ENCODE data around the gene TLE3. TPM values are rescaled to one million over a fixed set of nuclear protein-coding genes. Genes with fewer than 3 reads are reported as not detected.

TLE3 gene
- polyA plus RNA-seq, 1 donor (not counting 4 experiments of a cell fraction or from before 2014, with no cell fraction given), result 8.3 TPM

DNA sequence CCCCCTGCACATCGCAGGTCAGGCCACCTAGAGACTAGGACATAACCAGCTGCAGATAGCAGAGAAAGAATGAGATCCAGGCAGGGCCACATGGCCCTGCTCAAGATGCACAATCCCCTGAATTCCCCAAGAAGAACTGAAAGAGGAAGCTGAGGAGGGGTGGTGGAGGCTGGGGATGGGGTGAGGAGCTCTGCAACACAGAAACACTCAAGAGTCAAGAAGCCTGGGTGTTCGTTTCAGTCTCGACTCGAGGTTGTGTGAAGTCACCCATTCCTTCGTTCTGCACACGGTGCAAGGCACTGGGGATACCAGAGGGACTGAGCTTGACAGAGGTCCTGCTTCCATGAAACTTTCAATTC lies 62.0 kb downstream of the TLE3 start:
- H3K36me3 ChIP-seq (ENCODE audit: control insufficient read depth in 2 of 2, extremely low read depth in 1 of 2, insufficient read depth in 2 of 2, low read length in 2 of 2), result no peaks in the 10 kb centered on the region
- H3K9ac ChIP-seq (ENCODE audit: control insufficient read depth, extremely low read depth, insufficient read depth, low read length), result no peak overlapping the region
- H3K4me3 ChIP-seq (ENCODE audit: control insufficient read depth in 2 of 3, extremely low read depth in 1 of 3, insufficient read depth in 2 of 3, low read depth in 1 of 3, low read length in 3 of 3), result no peak overlapping the region
- H3K27ac ChIP-seq (ENCODE audit: control insufficient read depth, insufficient read depth, low read length), result no peak overlapping the region
- no peaks in the 10 kb centered on the region for H3K9me3 ChIP-seq (ENCODE audit: control insufficient read depth, low read depth, low read length)
- H3K27me3 ChIP-seq (ENCODE audit: control insufficient read depth, extremely low read depth, insufficient read depth, low read length), result peaks cover 55% of the 10 kb centered on the region
- no peaks in the 10 kb centered on the region for H3K9me1 ChIP-seq (ENCODE audit: control insufficient read depth, extremely low read depth, insufficient read depth, low read length)
- peaks cover 17% of the 10 kb centered on the region for H3K4me1 ChIP-seq (ENCODE audit: control insufficient read depth, extremely low read depth, insufficient read depth, low read length)
- DNase-seq (ENCODE audit: low read depth, low spot score) (no peak), FAIRE-seq (no peak)
- H4K20me1 ChIP-seq (ENCODE audit: control insufficient read depth, extremely low read depth, insufficient read depth, low read length), result no peaks in the 10 kb centered on the region
- dilution Hi-C loops (cut with MboI; ENCODE audit: extremely low pct_ligation_motif_present, low sequenced_read_pairs), result no loop called here
- H3K79me2 ChIP-seq (ENCODE audit: control insufficient read depth, insufficient read depth, low read length), result no peaks in the 10 kb centered on the region
- H3K4me2 ChIP-seq (ENCODE audit: control insufficient read depth, extremely low read depth, insufficient read depth, low read depth, low read length), result no peak overlapping the region
- TF ChIP-seq, protein P1, sequence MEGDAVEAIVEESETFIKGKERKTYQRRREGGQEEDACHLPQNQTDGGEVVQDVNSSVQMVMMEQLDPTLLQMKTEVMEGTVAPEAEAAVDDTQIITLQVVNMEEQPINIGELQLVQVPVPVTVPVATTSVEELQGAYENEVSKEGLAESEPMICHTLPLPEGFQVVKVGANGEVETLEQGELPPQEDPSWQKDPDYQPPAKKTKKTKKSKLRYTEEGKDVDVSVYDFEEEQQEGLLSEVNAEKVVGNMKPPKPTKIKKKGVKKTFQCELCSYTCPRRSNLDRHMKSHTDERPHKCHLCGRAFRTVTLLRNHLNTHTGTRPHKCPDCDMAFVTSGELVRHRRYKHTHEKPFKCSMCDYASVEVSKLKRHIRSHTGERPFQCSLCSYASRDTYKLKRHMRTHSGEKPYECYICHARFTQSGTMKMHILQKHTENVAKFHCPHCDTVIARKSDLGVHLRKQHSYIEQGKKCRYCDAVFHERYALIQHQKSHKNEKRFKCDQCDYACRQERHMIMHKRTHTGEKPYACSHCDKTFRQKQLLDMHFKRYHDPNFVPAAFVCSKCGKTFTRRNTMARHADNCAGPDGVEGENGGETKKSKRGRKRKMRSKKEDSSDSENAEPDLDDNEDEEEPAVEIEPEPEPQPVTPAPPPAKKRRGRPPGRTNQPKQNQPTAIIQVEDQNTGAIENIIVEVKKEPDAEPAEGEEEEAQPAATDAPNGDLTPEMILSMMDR (optimal IDR thresholded peaks at IDR 0.05 in 1 of 3, IDR thresholded peaks at IDR 0.05 in 1 of 3, conservative IDR thresholded peaks at IDR 0.05 in 1 of 3; ENCODE audit: extremely low read depth in 1 of 3, insufficient read depth in 2 of 3, low read length in 3 of 3), result no peak
- no peak for TF ChIP-seq EZH2 (IDR thresholded peaks at IDR 0.05; ENCODE audit: low read length)
- H2AFZ ChIP-seq (ENCODE audit: control insufficient read depth, low read length), result no peak overlapping the region

DNA sequence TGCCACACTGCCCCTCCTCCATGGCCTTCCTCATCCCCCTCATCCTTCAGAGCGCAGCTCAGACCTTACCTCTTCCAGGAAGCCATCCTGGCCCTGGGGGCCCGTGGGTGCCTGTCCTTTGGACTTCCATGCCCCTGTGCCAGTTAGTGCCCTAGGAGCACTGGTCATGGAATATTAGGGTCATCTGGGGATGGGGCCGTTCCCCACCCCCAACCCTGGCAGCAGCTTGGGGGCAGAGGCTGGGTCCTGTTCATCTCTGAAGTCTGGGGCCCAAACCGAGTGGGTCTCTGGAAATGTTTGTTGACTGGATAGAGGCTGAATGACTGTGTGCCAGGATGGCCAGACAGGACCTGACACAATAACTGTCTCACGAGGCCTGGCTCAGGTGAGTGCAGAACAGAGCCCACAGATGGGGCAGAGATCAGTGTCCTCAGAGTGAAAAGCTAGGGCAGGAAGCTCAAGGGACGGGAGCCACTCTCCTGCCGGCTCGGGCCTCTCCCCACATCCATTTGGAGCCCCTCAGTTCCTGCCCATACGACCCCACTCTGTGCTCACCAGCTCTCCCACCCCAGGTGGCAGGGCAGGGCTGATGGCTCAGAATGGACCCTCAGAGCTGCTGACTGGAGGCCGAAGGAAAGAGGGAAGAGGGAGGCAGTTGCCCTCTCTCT lies 62.5 kb downstream of the TLE3 start:
- Histone ChIP-seq H3K9me3 (ENCODE audit: control insufficient read depth, low read depth, low read length) (no peaks in the 10 kb centered on the region), H2AFZ (ENCODE audit: control insufficient read depth, low read length) (no peak overlapping the region), H3K4me1 (ENCODE audit: control insufficient read depth, extremely low read depth, insufficient read depth, low read length) (peaks cover 17% of the 10 kb centered on the region), H3K9me1 (ENCODE audit: control insufficient read depth, extremely low read depth, insufficient read depth, low read length) (no peaks in the 10 kb centered on the region), H3K36me3 (ENCODE audit: control insufficient read depth in 2 of 2, extremely low read depth in 1 of 2, insufficient read depth in 2 of 2, low read length in 2 of 2) (no peaks in the 10 kb centered on the region), H3K27ac (ENCODE audit: control insufficient read depth, insufficient read depth, low read length) (no peak overlapping the region), H4K20me1 (ENCODE audit: control insufficient read depth, extremely low read depth, insufficient read depth, low read length) (no peaks in the 10 kb centered on the region), H3K79me2 (ENCODE audit: control insufficient read depth, insufficient read depth, low read length) (no peaks in the 10 kb centered on the region), H3K9ac (ENCODE audit: control insufficient read depth, extremely low read depth, insufficient read depth, low read length) (no peak overlapping the region), H3K27me3 (ENCODE audit: control insufficient read depth, extremely low read depth, insufficient read depth, low read length) (peaks cover 53% of the 10 kb centered on the region), H3K4me3 (ENCODE audit: control insufficient read depth in 2 of 3, extremely low read depth in 1 of 3, insufficient read depth in 2 of 3, low read depth in 1 of 3, low read length in 3 of 3) (no peak overlapping the region), H3K4me2 (ENCODE audit: control insufficient read depth, extremely low read depth, insufficient read depth, low read depth, low read length) (no peak overlapping the region)
- no peak for TF ChIP-seq EZH2 (IDR thresholded peaks at IDR 0.05; ENCODE audit: low read length)
- TF ChIP-seq, protein P1 (optimal IDR thresholded peaks at IDR 0.05 in 1 of 3, IDR thresholded peaks at IDR 0.05 in 1 of 3, conservative IDR thresholded peaks at IDR 0.05 in 1 of 3; ENCODE audit: extremely low read depth in 1 of 3, insufficient read depth in 2 of 3, low read length in 3 of 3), result no peak
- FAIRE-seq (no peak), DNase-seq (ENCODE audit: low read depth, low spot score) (no peak)
- dilution Hi-C loops (cut with MboI; ENCODE audit: extremely low pct_ligation_motif_present, low sequenced_read_pairs), result no loop called here
